ENCODE data around the gene CHAC2. TPM values are rescaled to one million over a fixed set of nuclear protein-coding genes. Genes with fewer than 3 reads are reported as not detected.
"Not testable (repeated sequence)": the region's sequence is repeated elsewhere in the genome, so short reads cannot be mapped to it uniquely, and the experiment has no call there.

Gene CHAC2
- 1 to 10 TPM in 2 of 3 donors, under 1 TPM in 1; 0.83 to 1.5 (median 1.4) TPM for total RNA-seq
- 2.7 TPM for total RNA-seq (2013)

DNA sequence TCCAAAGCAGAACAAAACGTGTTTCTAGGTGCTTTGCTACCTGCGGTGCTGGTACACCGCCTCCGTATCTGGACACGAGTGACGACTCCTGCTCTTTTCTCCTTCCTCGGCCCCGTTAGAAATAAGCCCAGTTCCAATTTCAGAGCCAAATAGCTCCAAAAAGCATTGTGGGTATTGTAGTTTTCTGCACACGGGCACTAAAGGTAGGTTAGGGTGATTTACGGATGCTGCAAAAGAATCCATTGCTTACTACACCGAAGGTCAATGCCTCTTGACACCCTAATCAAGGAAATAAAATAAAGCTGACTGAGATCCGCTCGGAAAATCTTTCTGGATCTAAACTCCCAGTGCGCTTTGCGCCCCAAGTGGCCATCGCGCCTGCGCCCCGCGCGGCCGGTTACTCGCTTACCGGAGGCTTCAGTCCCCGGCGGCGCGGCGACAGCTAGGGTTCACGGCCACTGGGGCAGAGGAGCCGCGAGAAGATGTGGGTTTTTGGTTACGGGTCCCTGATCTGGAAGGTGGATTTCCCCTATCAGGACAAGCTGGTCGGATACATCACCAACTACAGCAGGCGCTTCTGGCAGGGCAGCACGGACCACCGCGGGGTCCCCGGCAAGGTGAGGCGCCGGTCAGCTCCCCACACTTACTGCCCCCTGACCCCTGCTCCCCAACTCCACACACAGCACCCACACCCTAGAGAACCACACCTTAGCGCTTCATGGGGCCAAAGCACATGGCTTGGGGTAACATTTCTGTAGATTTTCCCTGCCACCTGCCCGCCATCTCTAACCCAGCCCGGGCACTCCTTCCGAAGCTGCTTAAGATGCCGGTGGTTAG is at the start of gene CHAC2:
Gene CHAC2 (plus strand): TSS at position 400 of the 837 bp plus-strand sequence. CDS start 83 bp downstream, at position 483.
- intact Hi-C loops (cut with micrococcal nuclease), result loop anchor here (1.0 kb wide), 1 partner anchor 20 kb away; the partner anchor contains the start of gene ERLEC1
- H3K27ac Mint-ChIP-seq, result peak within 1 kb of the TSS; percentile 90 to 93
- H3K36me3 Mint-ChIP-seq, result no peaks in the 10 kb centered on the region
- no peaks in the 10 kb centered on the region for H3K27me3 Mint-ChIP-seq (ENCODE audit: low read depth in 2 of 2)
- Histone ChIP-seq H3K4me1 (ENCODE audit: control insufficient read depth, insufficient read depth, low read length) (peaks cover 4% of the 10 kb centered on the region), H3K27me3 (ENCODE audit: control insufficient read depth, insufficient read depth, low read length) (no peaks in the 10 kb centered on the region), H3K9me3 (ENCODE audit: control insufficient read depth, insufficient read depth, low read length) (no peaks in the 10 kb centered on the region), H3K36me3 (ENCODE audit: control insufficient read depth, insufficient read depth, low read length) (peaks cover 4% of the 10 kb centered on the region), H3K4me3 (ENCODE audit: low read length) (peak within 1 kb of the TSS; percentile 87), H3K27ac (ENCODE audit: low read length) (peak within 1 kb of the TSS; percentile 82)
- peak within 1 kb of the TSS; percentile 93 for H3K4me3 Mint-ChIP-seq
- peak; percentile 22 for TF ChIP-seq CTCF (IDR thresholded peaks at IDR 0.05)
- H3K9me3 Mint-ChIP-seq, result no peaks in the 10 kb centered on the region
- peaks cover 17 to 21% of the 10 kb centered on the region in 2 donors for H3K4me1 Mint-ChIP-seq
- peak; percentile 91 to 94 (median 93) for ATAC-seq
- DNase-seq, result peak; percentile 81 to 91
- WGBS (ENCODE audit: insufficient coverage), result under 1% methylated on average over 43 of the region's 46 CpGs

DNA sequence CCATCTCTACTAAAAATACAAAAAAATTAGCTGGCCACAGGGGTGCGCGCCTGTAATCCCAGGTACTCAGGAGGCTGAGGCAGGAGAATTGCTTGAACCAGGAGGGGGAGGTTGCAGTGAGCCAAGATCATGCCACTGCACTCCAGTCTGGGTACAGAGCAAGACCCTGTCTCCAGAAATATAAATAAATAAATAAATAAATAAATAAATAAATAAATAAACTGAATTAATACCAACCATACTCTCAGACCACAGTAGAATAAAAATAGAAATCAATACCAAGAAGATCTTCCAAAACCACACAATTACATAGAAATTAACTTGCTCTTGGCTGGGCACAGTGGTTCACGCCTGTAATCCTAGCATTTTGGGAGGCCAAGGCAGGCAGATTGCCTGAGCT is 46.7 kb upstream of the CHAC2 start:
- H3K36me3 ChIP-seq (ENCODE audit: control insufficient read depth, insufficient read depth, low read length); H3K27ac Mint-ChIP-seq; intact Hi-C loops (cut with micrococcal nuclease); H3K27ac ChIP-seq (ENCODE audit: low read length); H3K9me3 Mint-ChIP-seq; H3K9me3 ChIP-seq (ENCODE audit: control insufficient read depth, insufficient read depth, low read length); H3K4me1 ChIP-seq (ENCODE audit: control insufficient read depth, insufficient read depth, low read length); H3K4me3 ChIP-seq (ENCODE audit: low read length); ATAC-seq; H3K27me3 Mint-ChIP-seq (ENCODE audit: low read depth in 2 of 2); H3K36me3 Mint-ChIP-seq; H3K4me3 Mint-ChIP-seq; DNase-seq; H3K27me3 ChIP-seq (ENCODE audit: control insufficient read depth, insufficient read depth, low read length): not testable (repeated sequence)
- 100% methylated on average over 3 of the region's 3 CpGs for WGBS (ENCODE audit: insufficient coverage)
- H3K4me1 Mint-ChIP-seq, result peaks cover 33 to 40% of the 10 kb centered on the region in 2 donors

DNA sequence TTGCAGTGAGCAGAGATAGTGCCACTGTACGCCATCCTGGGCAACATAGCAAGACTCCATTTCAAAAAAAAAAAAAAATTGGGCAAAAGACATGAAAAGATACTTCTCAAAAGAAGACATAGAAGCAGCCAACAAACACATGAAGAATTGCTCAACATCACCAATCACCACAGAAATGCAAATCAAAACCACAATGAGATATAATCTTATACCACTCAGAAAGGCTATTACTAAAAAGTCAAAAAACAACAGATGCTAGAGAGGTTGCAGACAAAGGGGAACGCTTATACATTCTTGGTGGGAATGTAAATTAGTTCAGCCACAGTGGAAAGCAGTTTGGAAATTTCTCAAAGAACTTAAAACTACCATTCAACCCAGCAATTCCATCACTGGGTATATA is 43.1 kb upstream of the CHAC2 start:
- intact Hi-C loops (cut with micrococcal nuclease), result no loop called here
- 91% methylated on average over 1 of the region's 2 CpGs for WGBS (ENCODE audit: insufficient coverage)
- H3K36me3 ChIP-seq (ENCODE audit: control insufficient read depth, insufficient read depth, low read length), result peaks cover 4% of the 10 kb centered on the region
- no peaks in the 10 kb centered on the region for H3K27me3 Mint-ChIP-seq (ENCODE audit: low read depth in 2 of 2)
- H3K4me3 Mint-ChIP-seq, result no peak overlapping the region
- ATAC-seq, result no peak
- H3K4me1 ChIP-seq (ENCODE audit: control insufficient read depth, insufficient read depth, low read length), result no peaks in the 10 kb centered on the region
- H3K27me3 ChIP-seq (ENCODE audit: control insufficient read depth, insufficient read depth, low read length), result no peaks in the 10 kb centered on the region
- H3K9me3 Mint-ChIP-seq, result no peaks in the 10 kb centered on the region
- peaks cover 24 to 35% of the 10 kb centered on the region in 2 donors for H3K4me1 Mint-ChIP-seq
- no peak for DNase-seq
- H3K27ac Mint-ChIP-seq, result peak overlapping the region in 1 of 2 donors; percentile 18
- no peaks in the 10 kb centered on the region for H3K9me3 ChIP-seq (ENCODE audit: control insufficient read depth, insufficient read depth, low read length)
- H3K27ac ChIP-seq (ENCODE audit: low read length), result no peak overlapping the region
- H3K36me3 Mint-ChIP-seq, result no peaks in the 10 kb centered on the region
- H3K4me3 ChIP-seq (ENCODE audit: low read length), result no peak overlapping the region
- TF ChIP-seq CTCF (IDR thresholded peaks at IDR 0.05), result no peak

DNA sequence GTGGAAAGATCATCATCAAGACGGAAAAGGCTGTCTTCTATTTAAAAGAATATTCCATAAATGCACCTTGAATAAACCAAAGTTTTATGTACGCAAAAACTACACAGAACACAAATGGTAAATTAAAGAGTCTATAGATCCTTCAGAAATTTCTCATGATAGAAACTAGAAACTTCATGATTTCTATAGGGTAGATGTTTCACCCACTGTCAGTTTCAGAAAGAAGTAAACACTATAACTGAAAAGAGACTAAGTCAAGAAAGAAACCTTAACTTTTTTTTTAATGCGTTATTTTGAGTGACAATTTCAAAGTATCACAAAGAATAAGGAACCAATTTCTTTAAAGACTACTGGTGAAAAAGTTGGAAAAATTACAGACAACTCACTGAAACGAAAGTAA is 41.9 kb upstream of the CHAC2 start:
- peaks cover 20 to 33% of the 10 kb centered on the region in 2 donors for H3K4me1 Mint-ChIP-seq
- H3K27me3 Mint-ChIP-seq (ENCODE audit: low read depth in 2 of 2), result no peaks in the 10 kb centered on the region
- Histone ChIP-seq H3K9me3 (ENCODE audit: control insufficient read depth, insufficient read depth, low read length) (no peaks in the 10 kb centered on the region), H3K4me1 (ENCODE audit: control insufficient read depth, insufficient read depth, low read length) (no peaks in the 10 kb centered on the region), H3K27ac (ENCODE audit: low read length) (no peak overlapping the region), H3K27me3 (ENCODE audit: control insufficient read depth, insufficient read depth, low read length) (no peaks in the 10 kb centered on the region), H3K36me3 (ENCODE audit: control insufficient read depth, insufficient read depth, low read length) (peaks cover 9% of the 10 kb centered on the region), H3K4me3 (ENCODE audit: low read length) (no peak overlapping the region)
- H3K4me3 Mint-ChIP-seq, result no peak overlapping the region
- intact Hi-C loops (cut with micrococcal nuclease), result no loop called here
- no peak for TF ChIP-seq CTCF (IDR thresholded peaks at IDR 0.05)
- no peaks in the 10 kb centered on the region for H3K36me3 Mint-ChIP-seq
- ATAC-seq (no peak), DNase-seq (no peak)
- H3K9me3 Mint-ChIP-seq, result no peaks in the 10 kb centered on the region
- H3K27ac Mint-ChIP-seq, result no peak overlapping the region
- 83% methylated on average over 1 of the region's 4 CpGs for WGBS (ENCODE audit: insufficient coverage)

Data from natural killer cell (primary cell).